HG02610 (cell line): ENCODE data around the gene GRK2.
"Not testable (repeated sequence)": the region's sequence is repeated elsewhere in the genome, so short reads cannot be mapped to it uniquely, and the experiment has no call there.

ENCODE experiments used
- ATAC-seq: cut with Tn5 transposase; IDR thresholded peaks from one replicate; pipeline ENCODE4 v1.9.1; 2021; ENCODE audit warnings: mild to moderate bottlenecking, moderate library complexity; ENCODE audit not compliant: unreplicated experiment

GRK2 gene

DNA sequence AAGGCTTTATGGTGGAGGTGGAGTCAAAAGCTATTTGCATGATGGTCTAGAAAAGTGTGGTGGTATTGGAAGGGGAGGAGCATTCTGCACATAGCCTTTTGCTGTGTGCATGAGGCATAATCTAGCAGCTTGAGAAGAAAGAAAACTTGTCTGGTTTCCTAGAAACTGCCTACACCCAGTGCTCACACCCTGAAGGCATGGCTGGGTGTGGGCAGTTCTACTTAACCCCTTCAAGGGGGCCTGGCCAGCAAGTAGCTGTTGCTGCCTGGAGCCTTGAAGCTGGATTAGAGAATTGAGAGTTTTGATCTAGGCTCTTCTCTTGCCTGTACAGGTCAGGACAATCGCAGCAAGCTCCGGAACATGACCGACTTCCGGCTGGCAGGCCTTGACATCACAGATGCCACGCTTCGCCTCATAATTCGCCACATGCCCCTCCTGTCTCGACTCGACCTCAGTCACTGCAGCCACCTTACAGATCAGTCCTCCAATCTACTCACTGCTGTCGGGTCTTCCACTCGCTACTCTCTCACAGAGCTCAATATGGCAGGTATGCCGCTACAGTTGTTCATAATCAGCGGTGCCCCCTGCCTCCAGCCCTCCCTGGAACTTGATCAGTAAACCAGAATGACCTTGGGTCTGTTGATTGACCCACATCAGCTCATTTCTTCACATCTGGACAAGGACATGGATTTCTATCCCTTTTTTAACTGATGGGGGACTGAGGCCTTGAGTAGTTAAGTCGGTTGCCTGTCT is 12.2 kb upstream of the GRK2 start:
- no peak for ATAC-seq

DNA sequence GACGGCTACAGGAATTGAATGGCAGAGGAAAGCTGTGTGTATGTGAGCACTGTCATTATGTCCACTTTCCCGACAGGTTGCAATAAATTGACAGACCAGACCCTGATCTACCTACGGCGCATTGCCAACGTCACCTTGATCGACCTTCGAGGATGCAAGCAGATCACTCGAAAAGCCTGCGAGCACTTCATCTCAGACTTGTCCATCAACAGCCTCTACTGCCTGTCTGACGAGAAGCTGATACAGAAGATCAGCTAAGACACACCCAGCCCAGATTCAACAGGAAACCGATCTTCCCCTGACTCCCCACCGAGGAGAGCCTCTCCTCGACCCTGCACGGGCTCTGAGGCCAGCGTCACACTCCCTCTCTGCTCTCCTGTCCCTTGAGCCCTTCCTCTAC is 11.5 kb upstream of the GRK2 start:
- no peak for ATAC-seq

GRCh38 chr11:67255353-67255752 is 10.9 kb upstream of the GRK2 start:
- ATAC-seq, result no peak

DNA sequence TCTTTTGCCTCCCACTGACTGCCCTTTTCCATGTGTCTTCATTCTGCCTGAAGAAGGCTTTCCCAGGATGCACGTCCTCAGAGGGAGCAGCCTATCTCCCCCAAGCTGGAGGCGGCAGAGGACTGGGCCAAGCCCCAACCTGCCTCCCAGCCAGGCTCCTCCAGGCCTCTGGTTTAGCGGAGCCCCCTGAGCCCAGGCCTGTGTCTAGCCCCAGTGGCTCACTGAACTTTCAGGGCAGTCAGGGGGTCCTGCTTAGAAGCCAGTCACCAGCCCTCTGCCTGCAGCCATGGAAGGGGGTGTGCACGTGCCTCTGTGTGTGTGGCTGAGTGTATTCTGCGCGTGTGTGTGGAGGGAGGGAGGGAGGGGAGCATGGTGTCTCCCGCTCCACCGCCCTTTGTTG is 10.4 kb upstream of the GRK2 start:
- no peak for ATAC-seq

GRCh38 chr11:67256477-67257135 is 9.7 kb upstream of the GRK2 start:
- no peak for ATAC-seq

DNA sequence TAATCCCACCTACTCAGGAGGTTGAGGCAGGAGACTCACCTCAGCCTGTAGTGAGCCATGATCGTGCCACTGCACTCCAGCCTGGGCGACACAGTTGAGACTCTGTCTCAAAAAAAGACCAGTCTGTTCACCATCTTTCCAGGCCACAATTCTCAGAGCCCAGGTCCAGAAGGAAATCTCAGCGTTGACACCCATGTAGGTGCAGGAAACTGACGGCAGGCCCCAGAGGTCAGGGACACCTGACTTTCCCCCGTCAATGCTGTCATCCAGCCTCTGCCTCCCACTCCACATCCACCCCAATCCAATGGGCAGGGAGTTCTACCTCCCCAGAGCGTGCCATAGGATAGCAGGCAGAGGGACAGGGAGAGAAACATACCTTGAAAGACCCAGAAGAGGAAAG is 5.9 kb upstream of the GRK2 start:
- ATAC-seq, result no peak

GRCh38 chr11:67260885-67261639 is 5.2 kb upstream of the GRK2 start:
- not testable (repeated sequence) for ATAC-seq

- ATAC-seq, result no peak
These were observed 4.7 kb upstream of the GRK2 start for GRCh38 chr11:67261640-67261945.

- no peak for ATAC-seq
These were observed 4.2 kb upstream of the GRK2 start for GRCh38 chr11:67261946-67262681.

DNA sequence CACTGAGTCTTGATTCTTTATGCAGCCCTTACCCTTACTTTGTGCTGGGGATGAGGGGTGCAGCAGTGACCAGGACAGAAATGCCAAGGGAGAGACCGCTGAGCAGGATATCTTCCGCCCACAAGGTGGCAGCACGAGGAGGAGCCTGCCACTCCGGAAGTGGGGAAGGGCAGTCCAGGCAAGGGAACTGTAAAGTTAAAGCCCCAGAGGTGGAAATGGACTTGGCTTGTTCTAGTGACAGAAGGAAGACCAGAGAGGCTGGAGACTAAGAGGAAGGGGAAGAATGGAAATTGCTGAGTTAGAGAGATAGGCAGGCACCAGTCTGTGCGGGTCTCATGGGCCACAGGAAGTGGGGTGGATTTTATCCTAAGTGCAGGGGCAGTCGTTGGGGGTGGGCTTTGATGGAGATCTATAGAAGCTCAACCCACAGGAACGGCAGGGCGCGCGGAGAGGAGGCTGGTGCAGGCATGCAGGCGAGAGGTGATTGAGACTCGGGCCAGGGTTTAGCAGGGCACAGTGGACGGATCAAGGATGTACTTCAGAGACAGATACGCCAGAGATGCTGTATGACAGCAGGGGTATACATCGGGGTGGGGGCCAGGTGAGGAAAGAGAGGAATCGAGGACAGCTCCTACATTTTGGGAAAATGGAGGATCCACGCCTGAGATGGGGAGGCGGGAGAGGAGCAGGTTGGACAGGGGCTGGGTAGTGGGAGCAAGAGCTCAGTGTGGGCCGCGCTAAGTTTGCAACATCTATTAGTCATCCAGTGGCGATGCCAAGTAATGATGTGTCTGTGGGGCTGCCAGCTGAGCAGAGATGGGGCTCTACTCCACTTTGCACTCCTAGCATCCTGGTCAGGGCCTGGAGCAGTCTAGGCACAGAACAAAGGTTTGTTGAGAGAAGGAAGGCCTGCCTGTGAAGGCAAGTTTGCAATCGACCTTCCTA is 3.3 kb upstream of the GRK2 start:
- no peak for ATAC-seq

GRCh38 chr11:67264260-67264659 is 2.0 kb upstream of the GRK2 start:
- ATAC-seq, result no peak

DNA sequence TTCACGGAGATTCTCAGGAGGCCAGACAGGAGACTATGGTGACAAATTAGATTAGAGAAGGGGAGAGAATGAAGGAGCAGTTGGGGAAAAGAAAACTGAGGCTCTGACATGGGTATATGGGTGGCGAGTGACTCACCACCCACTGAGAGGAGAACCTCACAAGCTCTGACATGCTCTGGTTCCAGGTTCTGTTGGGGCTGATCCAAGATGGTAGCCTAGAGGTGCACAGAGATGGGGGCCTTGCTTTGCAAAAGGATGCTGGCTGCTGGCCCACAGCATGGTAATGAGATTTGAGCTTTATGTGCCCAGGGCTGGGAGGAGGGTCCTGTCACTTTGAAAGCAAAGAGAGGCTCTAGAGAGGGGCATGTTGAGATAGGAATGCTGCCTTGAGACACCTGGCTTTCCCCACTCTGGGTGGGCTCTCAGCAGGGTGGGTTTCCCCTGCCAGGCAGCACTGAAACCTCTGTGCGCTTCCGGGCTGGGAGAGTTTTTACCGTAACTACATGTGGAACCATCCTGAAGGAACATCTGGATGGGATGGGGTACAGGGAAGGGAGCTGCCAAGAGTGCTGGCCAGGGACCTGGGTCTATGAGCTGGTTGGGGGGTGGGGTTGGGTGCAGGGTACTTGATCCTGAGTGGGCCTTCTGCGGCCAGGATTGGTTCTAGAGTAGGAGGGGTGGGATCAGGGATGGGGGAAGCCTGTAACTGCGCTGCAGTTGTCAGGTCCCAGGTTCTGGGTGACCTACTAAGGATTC is 1.2 kb upstream of the GRK2 start:
- ATAC-seq, result no peak

DNA sequence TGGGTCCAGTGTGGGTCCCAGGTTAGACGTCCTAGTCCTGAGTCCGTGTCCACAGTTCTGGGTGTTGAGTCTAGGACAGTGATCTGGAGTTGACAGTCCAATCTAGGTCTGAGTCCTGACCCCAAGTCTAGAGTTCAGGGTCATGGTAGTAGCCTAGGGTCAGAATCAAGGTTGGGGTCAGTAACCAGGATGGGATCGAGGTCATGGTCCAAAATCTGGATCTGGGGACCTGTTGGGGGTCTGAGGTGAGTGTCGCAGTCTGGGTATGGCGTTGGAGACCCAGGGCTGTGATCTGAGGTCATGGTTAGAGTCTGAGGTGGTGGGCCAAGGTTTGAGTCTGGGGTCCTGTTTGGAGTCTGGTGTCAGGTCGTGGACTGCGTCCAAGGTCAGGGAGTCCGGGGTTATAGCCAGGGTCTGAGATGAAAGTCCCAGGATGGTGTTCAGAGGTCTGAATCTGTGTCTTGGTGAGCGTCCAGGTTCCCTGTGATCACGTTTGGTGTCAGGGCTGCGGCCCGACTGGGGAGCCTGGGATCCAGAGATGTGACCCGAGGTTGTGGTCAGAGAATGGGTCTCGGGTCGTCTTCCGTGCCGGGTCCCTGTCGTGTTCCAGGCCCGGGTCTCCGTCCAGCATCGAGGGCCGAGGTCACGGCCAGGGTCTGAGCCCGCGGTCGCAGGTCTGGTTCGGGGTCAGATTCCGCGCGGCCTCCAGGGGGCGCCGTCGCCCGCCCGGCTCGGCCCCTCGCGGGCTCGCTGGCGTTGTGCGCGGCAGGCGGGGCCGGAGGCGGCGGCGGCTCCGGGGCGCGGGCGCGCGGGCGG is 432 bp upstream of the GRK2 start:
- ATAC-seq, result peak; percentile 29

DNA sequence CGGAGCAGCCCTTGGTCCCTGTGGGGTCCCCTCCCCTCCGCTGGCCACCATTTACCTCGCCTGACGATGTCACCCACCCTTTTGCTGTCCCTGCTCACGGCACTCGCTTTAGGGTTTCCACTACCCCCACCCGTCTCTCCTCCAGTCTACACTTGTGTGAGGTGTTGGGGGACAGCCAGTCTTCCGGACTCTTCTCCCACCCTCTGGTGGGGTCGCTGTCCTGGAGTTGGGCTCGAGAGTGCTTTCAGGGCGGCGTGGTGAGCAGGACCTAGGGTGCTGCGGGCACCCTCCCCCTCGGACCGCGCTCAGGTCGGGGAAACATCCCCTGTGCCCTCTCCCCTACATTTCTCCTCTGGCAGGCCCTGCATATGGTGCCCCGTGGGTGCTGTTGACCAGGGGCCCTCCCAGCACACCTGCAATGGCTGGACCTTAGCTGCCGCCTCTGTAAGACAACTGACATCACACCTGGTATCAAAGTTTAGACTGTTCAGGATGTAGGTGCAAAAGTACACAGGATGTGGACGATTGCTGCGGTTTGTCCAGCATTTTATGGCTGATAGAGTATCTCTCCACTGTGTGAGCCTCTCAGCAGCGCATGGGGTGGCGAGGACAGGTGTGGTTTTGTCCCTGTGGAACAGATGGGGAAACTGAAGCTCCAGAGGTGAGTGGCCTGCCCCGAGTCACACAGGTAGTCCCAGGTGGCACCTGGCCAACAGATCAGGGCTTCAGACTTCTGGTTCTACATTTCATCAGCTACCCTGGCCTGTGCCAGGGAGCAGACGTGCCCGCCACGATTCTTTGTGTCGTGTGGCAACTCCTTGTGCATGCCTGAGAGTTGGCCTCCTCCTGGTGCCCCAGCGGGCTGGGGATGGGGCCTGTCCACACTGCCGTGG is 1.2 kb downstream of the GRK2 start:
- ATAC-seq, result no peak

GRCh38 chr11:67268081-67268961 is 2.0 kb downstream of the GRK2 start:
- peak; percentile 42 for ATAC-seq

GRCh38 chr11:67268962-67269268 is 2.6 kb downstream of the GRK2 start:
- no peak for ATAC-seq
